ENCODE measurements around the gene CX3CR1.
A peak's percentile ranks its signal among the peaks of the same experiment; 100 is the strongest.
"Not testable (repeated sequence)": the region's sequence is repeated elsewhere in the genome, so short reads cannot be mapped to it uniquely, and the experiment has no call there.

CX3CR1 gene

GRCh38 chr3:39279745-39280517 lies at the start of gene CX3CR1:
Gene CX3CR1, minus strand, starts transcription at chr3:39280036. Its CDS starts 13,527 bp downstream, at chr3:39266509.
- DNase-seq (ENCODE audit: low read depth in 4 of 4, low spot score in 1 of 4) = no peak

GRCh38 chr3:39329493-39329892 lies 49.7 kb upstream of the CX3CR1 start, which contains the start of gene CCR8:
Gene CCR8, plus strand, starts transcription at chr3:39329709. Its CDS starts 2,623 bp downstream, at chr3:39332332.
- DNase-seq (ENCODE audit: low read depth in 4 of 4, low spot score in 1 of 4) = no peak

- DNase-seq (ENCODE audit: low read depth in 4 of 4, low spot score in 1 of 4) = peak in 2 of 4 experiments; percentile 2 to 28
These were observed 48.0 kb upstream of the CX3CR1 start for GRCh38 chr3:39327746-39328349.

- DNase-seq (ENCODE audit: low read depth in 4 of 4, low spot score in 1 of 4) = no peak
These were observed 47.4 kb upstream of the CX3CR1 start for GRCh38 chr3:39327053-39327745.

GRCh38 chr3:39325236-39325635 lies 45.4 kb upstream of the CX3CR1 start:
- no peak for DNase-seq (ENCODE audit: low read depth in 4 of 4, low spot score in 1 of 4)

- DNase-seq (ENCODE audit: low read depth in 4 of 4, low spot score in 1 of 4) = no peak
These were observed 43.7 kb upstream of the CX3CR1 start for GRCh38 chr3:39323494-39323893.

GRCh38 chr3:39322936-39323335 lies 43.1 kb upstream of the CX3CR1 start:
- DNase-seq (ENCODE audit: low read depth in 4 of 4, low spot score in 1 of 4) = no peak

- not testable (repeated sequence) for DNase-seq (ENCODE audit: low read depth in 4 of 4, low spot score in 1 of 4)
These were observed 42.4 kb upstream of the CX3CR1 start for GRCh38 chr3:39322209-39322715.

- not testable (repeated sequence) for DNase-seq (ENCODE audit: low read depth in 4 of 4, low spot score in 1 of 4)
These were observed 41.7 kb upstream of the CX3CR1 start for GRCh38 chr3:39321574-39321983.

- DNase-seq (ENCODE audit: low read depth in 4 of 4, low spot score in 1 of 4) = no peak
These were observed 39.4 kb upstream of the CX3CR1 start for GRCh38 chr3:39319249-39319648.

GRCh38 chr3:39318301-39318700 lies 38.5 kb upstream of the CX3CR1 start:
- no peak for DNase-seq (ENCODE audit: low read depth in 4 of 4, low spot score in 1 of 4)

GRCh38 chr3:39317571-39318169 lies 37.8 kb upstream of the CX3CR1 start:
- DNase-seq (ENCODE audit: low read depth in 4 of 4, low spot score in 1 of 4) = no peak

GRCh38 chr3:39315420-39315819 lies 35.6 kb upstream of the CX3CR1 start:
- DNase-seq (ENCODE audit: low read depth in 4 of 4, low spot score in 1 of 4) = no peak

GRCh38 chr3:39313289-39313688 lies 33.5 kb upstream of the CX3CR1 start:
- DNase-seq (ENCODE audit: low read depth in 4 of 4, low spot score in 1 of 4) = no peak

GRCh38 chr3:39302178-39302577 lies 22.3 kb upstream of the CX3CR1 start:
- no peak for DNase-seq (ENCODE audit: low read depth in 4 of 4, low spot score in 1 of 4)

GRCh38 chr3:39299279-39299678 lies 19.4 kb upstream of the CX3CR1 start:
- no peak for DNase-seq (ENCODE audit: low read depth in 4 of 4, low spot score in 1 of 4)

- no peak for DNase-seq (ENCODE audit: low read depth in 4 of 4, low spot score in 1 of 4)
These were observed 16.6 kb upstream of the CX3CR1 start for GRCh38 chr3:39296197-39297077.

GRCh38 chr3:39295184-39295775 lies 15.4 kb upstream of the CX3CR1 start:
- DNase-seq (ENCODE audit: low read depth in 4 of 4, low spot score in 1 of 4) = no peak

GRCh38 chr3:39294446-39295183 lies 14.8 kb upstream of the CX3CR1 start:
- no peak for DNase-seq (ENCODE audit: low read depth in 4 of 4, low spot score in 1 of 4)

All from stimulated activated CD4-positive, alpha-beta T cell treated with anti-CD3 and anti-CD28 coated beads, Interleukin-1b, Interleukin-23, amount 100 ng/mL, for 24 hours (primary cell).